Hematopoietic multipotent progenitor cell treated with erythropoietin and hydrocortisone succinate and interleukin-3 and kit ligand, for 17 days (in vitro differentiated cells): ENCODE data around the gene TRPM3.
"Not testable (repeated sequence)": the region's sequence is repeated elsewhere in the genome, so short reads cannot be mapped to it uniquely, and the experiment has no call there.

Source experiments
- DNase-seq: peaks from one replicate; pipeline ENCODE4 v3.0.0-alpha.2; 2015; ENCODE audit warnings: low spot score

TRPM3 gene

GRCh38 chr9:70749066-70749465 is 372.4 kb downstream of the TRPM3 start:
- DNase-seq = no peak

- no peak for DNase-seq
These were observed 374.1 kb downstream of the TRPM3 start for GRCh38 chr9:70747261-70747718.

- DNase-seq = no peak
These were observed 374.7 kb downstream of the TRPM3 start for GRCh38 chr9:70746760-70747159.

- DNase-seq = no peak
These were observed 375.1 kb downstream of the TRPM3 start for GRCh38 chr9:70746316-70746715.

GRCh38 chr9:70724794-70725193 is 396.6 kb downstream of the TRPM3 start:
- DNase-seq = not testable (repeated sequence)

GRCh38 chr9:70724025-70724424 is 397.4 kb downstream of the TRPM3 start:
- not testable (repeated sequence) for DNase-seq

- not testable (repeated sequence) for DNase-seq
These were observed 414.6 kb downstream of the TRPM3 start for GRCh38 chr9:70706797-70707196.

GRCh38 chr9:70701163-70701562 is 420.3 kb downstream of the TRPM3 start:
- DNase-seq = no peak

- DNase-seq = no peak
These were observed 424.6 kb downstream of the TRPM3 start for GRCh38 chr9:70696694-70697335.

GRCh38 chr9:70694758-70695157 is 426.7 kb downstream of the TRPM3 start:
- DNase-seq = no peak

GRCh38 chr9:70693186-70693585 is 428.2 kb downstream of the TRPM3 start:
- DNase-seq = no peak

- DNase-seq = no peak
These were observed 429.0 kb downstream of the TRPM3 start for GRCh38 chr9:70692431-70692830.

GRCh38 chr9:70688704-70689103 is 432.7 kb downstream of the TRPM3 start:
- no peak for DNase-seq

GRCh38 chr9:70683841-70684240 is 437.6 kb downstream of the TRPM3 start:
- no peak for DNase-seq

GRCh38 chr9:70682298-70682697 is 439.1 kb downstream of the TRPM3 start:
- no peak for DNase-seq

GRCh38 chr9:70679845-70680244 is 441.6 kb downstream of the TRPM3 start:
- DNase-seq = no peak

- no peak for DNase-seq
These were observed 443.3 kb downstream of the TRPM3 start for GRCh38 chr9:70678153-70678552.

- DNase-seq = no peak
These were observed 444.2 kb downstream of the TRPM3 start for GRCh38 chr9:70677055-70677735.

GRCh38 chr9:70675868-70676370 is 445.5 kb downstream of the TRPM3 start:
- no peak for DNase-seq

- no peak for DNase-seq
These were observed 447.6 kb downstream of the TRPM3 start for GRCh38 chr9:70673844-70674243.

GRCh38 chr9:70672161-70672649 is 449.2 kb downstream of the TRPM3 start:
- no peak for DNase-seq

- no peak for DNase-seq
These were observed 452.7 kb downstream of the TRPM3 start for GRCh38 chr9:70668751-70669150.

- no peak for DNase-seq
These were observed 462.7 kb downstream of the TRPM3 start for GRCh38 chr9:70658765-70659164.
